HUES48 (cell line): ENCODE measurements around the gene SMIM26.

ENCODE experiments used
- H3K27ac ChIP-seq: one replicate; pipeline ENCODE4 v1.7.0; 2013; ENCODE audit warnings: low read depth, low read length, inconsistent platforms
- H3K27me3 ChIP-seq: 2 replicates; pipeline ENCODE4 v1.6.1; 2013; ENCODE audit warnings: mild to moderate bottlenecking, low read length; ENCODE audit not compliant: control insufficient read depth, insufficient read depth
- H3K36me3 ChIP-seq: 2 replicates; pipeline ENCODE4 v1.6.1; 2013; ENCODE audit warnings: low read length; ENCODE audit not compliant: control insufficient read depth, insufficient read depth
- H3K4me1 ChIP-seq: 2 replicates; pipeline ENCODE4 v1.6.1; 2013; ENCODE audit warnings: mild to moderate bottlenecking, low read length; ENCODE audit not compliant: control insufficient read depth, insufficient read depth
- H3K4me3 ChIP-seq: 2 replicates; pipeline ENCODE4 v1.5.1; 2013; ENCODE audit warnings: mild to moderate bottlenecking, low read depth, low read length
- H3K9ac ChIP-seq: 2 replicates; pipeline ENCODE4 v1.6.1; 2013; ENCODE audit warnings: mild to moderate bottlenecking, low read depth, low read length, moderate library complexity
- H3K9me3 ChIP-seq: 2 replicates; pipeline ENCODE4 v1.6.1; 2013; ENCODE audit warnings: low read length; ENCODE audit not compliant: control insufficient read depth, insufficient read depth

Gene SMIM26

DNA sequence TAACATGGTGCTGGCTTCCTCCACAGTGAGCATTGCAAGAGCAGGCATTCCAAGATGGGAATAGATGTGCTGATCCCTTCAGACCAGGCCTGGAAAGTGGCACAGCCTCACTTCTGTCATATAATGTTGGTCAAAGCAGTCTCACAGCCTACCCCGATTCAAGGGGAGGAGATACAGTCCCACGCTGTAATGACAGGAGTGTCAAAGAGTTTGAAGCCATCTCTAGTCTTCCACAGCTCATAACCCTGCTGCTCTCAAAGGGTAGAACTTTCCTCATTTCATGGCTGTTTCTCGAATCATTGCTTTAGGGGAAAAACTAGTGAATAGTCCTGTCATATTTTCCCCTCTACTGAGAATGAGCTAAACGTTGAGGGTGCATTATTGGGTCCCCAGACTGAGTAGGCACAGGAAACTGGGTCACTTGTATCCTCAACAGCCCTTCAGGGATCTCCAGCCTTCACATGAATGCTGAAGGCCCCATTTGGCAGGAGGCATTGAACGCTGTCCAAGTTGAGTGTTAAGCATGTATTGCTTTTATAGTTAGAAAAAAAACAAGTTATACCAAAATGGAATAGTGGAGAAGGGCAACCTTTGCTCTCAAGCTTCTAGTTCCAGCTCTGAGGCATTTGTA is 47.9 kb downstream of the SMIM26 start:
- Histone ChIP-seq H3K4me3 (no peak overlapping the region), H3K9ac (no peak overlapping the region), H3K9me3 (no peaks in the 10 kb centered on the region), H3K4me1 (no peaks in the 10 kb centered on the region), H3K36me3 (peaks cover 4% of the 10 kb centered on the region; the same call in 1 of the 2 replicates), H3K27me3 (no peaks in the 10 kb centered on the region), H3K27ac (no peak overlapping the region)
